ENCODE results near the gene RPS27L. TPM values are rescaled to one million over a fixed set of nuclear protein-coding genes. Genes with fewer than 3 reads are reported as not detected.

The RPS27L gene
- total RNA-seq (2021) (64.2 and 65.6 TPM in 2 replicates), Bru-seq, nascent RNA (percentile 67 among the genes with signal in this experiment), BruChase-seq, experiment 1, labeled RNA remaining after a 2-hour chase (percentile 57 among the genes with signal in this experiment), BruChase-seq, experiment 2, labeled RNA remaining after a 6-hour chase (percentile 70 among the genes with signal in this experiment)
- long read RNA-seq, full-length matches to known transcripts: 68 of 68 reads
- long read RNA-seq, partial matches to known transcripts: 0 of 68 reads
- long read RNA-seq, other reads (novel, unspliced or antisense): 0 of 68 reads

- intact Hi-C loops (cut with micrococcal nuclease; ENCODE audit: unreplicated experiment): loop anchor here (5.0 kb wide), 1 partner anchor 250 kb away; no protein-coding TSS in a partner anchor
- Histone ChIP-seq H3K36me3 (ENCODE audit: insufficient read depth, low read length, poor library complexity, severe bottlenecking) (peaks cover 5% of the 10 kb centered on the region), H3K4me3 (ENCODE audit: low read depth, low read length, poor library complexity, severe bottlenecking) (peak within 1 kb of the TSS; percentile 96), H3K27me3 (replicated peaks; ENCODE audit: insufficient read depth, low read depth, low read length, poor library complexity) (no peaks in the 10 kb centered on the region), H3K9me3 (ENCODE audit: low read depth, low read length, poor library complexity, severe bottlenecking) (no peaks in the 10 kb centered on the region), H3K4me1 (ENCODE audit: insufficient read depth, low read length, poor library complexity, severe bottlenecking) (no peaks in the 10 kb centered on the region), H3K27ac (ENCODE audit: low read depth, low read length, poor library complexity, severe bottlenecking) (peak within 1 kb of the TSS; percentile 91)
- CTCF ChIA-PET: interaction anchor here (0.6 kb wide), 1 partner anchor 9 kb away, joined by 4 read pairs; no protein-coding TSS in a partner anchor
- peak; percentile 97 for DNase-seq (ENCODE audit: low spot score)
- no TSS peak for BruUV-seq (replicated peaks)
- no peak for TF ChIP-seq CTCF (conservative IDR thresholded peaks at IDR 0.05; ENCODE audit: low read depth, low read length)
- no peak for TF ChIP-seq EZH2 (IDR thresholded peaks at IDR 0.05; ENCODE audit: borderline replicate concordance, low read depth, low read length, poor library complexity, severe bottlenecking)
- POLR2A ChIA-PET (ENCODE audit: low non-redundant PET): interaction anchor here (0.6 kb wide), 1 partner anchor 70 kb away, joined by 3 read pairs; no protein-coding TSS in a partner anchor
Measured at GRCh38 chr15:63157118-63157843, at the start of gene RPS27L. RPS27L (minus strand) TSS chr15:63157477; CDS start chr15:63157405, 72 bp downstream.

GRCh38 chr15:63206079-63206478 is 48.8 kb upstream of the RPS27L start:
- TF ChIP-seq EZH2 (IDR thresholded peaks at IDR 0.05; ENCODE audit: borderline replicate concordance, low read depth, low read length, poor library complexity, severe bottlenecking) (no peak), CTCF (conservative IDR thresholded peaks at IDR 0.05; ENCODE audit: low read depth, low read length) (no peak)
- no peak overlapping the region for H3K27ac ChIP-seq (ENCODE audit: low read depth, low read length, poor library complexity, severe bottlenecking)

GRCh38 chr15:63203451-63204090 is 46.3 kb upstream of the RPS27L start:
- Histone ChIP-seq H3K27ac (ENCODE audit: low read depth, low read length, poor library complexity, severe bottlenecking) (no peak overlapping the region), H3K36me3 (ENCODE audit: insufficient read depth, low read length, poor library complexity, severe bottlenecking) (no peaks in the 10 kb centered on the region), H3K4me3 (ENCODE audit: low read depth, low read length, poor library complexity, severe bottlenecking) (no peak overlapping the region), H3K9me3 (ENCODE audit: low read depth, low read length, poor library complexity, severe bottlenecking) (no peaks in the 10 kb centered on the region), H3K27me3 (replicated peaks; ENCODE audit: insufficient read depth, low read depth, low read length, poor library complexity) (no peaks in the 10 kb centered on the region), H3K4me1 (ENCODE audit: insufficient read depth, low read length, poor library complexity, severe bottlenecking) (peaks cover 13% of the 10 kb centered on the region)
- BruUV-seq (replicated peaks): no TSS peak
- no peak for DNase-seq (ENCODE audit: low spot score)
- CTCF ChIA-PET: no interaction called here
- TF ChIP-seq CTCF (conservative IDR thresholded peaks at IDR 0.05; ENCODE audit: low read depth, low read length) (no peak), EZH2 (IDR thresholded peaks at IDR 0.05; ENCODE audit: borderline replicate concordance, low read depth, low read length, poor library complexity, severe bottlenecking) (no peak)
- POLR2A ChIA-PET (ENCODE audit: low non-redundant PET): no interaction called here
- intact Hi-C loops (cut with micrococcal nuclease; ENCODE audit: unreplicated experiment): no loop called here

More at GRCh38 chr15:63206079-63206478, 48.8 kb upstream of the RPS27L start:
- POLR2A ChIA-PET (ENCODE audit: low non-redundant PET): no interaction called here
- Histone ChIP-seq H3K4me1 (ENCODE audit: insufficient read depth, low read length, poor library complexity, severe bottlenecking) (peaks cover 20% of the 10 kb centered on the region), H3K36me3 (ENCODE audit: insufficient read depth, low read length, poor library complexity, severe bottlenecking) (no peaks in the 10 kb centered on the region), H3K4me3 (ENCODE audit: low read depth, low read length, poor library complexity, severe bottlenecking) (no peak overlapping the region), H3K9me3 (ENCODE audit: low read depth, low read length, poor library complexity, severe bottlenecking) (no peaks in the 10 kb centered on the region), H3K27me3 (replicated peaks; ENCODE audit: insufficient read depth, low read depth, low read length, poor library complexity) (no peaks in the 10 kb centered on the region)
- CTCF ChIA-PET: no interaction called here
- no peak for DNase-seq (ENCODE audit: low spot score)
- BruUV-seq (replicated peaks): no TSS peak
- intact Hi-C loops (cut with micrococcal nuclease; ENCODE audit: unreplicated experiment): no loop called here
